Nucleus accumbens (tissue), 56 donors: Measurements from ENCODE around the gene JADE2.

ENCODE experiments used
- DNase-seq, 56 donors: peaks; one replicate each; lab custom pipeline; 2025; lab: John Stamatoyannopoulos, UW

JADE2 gene

DNA sequence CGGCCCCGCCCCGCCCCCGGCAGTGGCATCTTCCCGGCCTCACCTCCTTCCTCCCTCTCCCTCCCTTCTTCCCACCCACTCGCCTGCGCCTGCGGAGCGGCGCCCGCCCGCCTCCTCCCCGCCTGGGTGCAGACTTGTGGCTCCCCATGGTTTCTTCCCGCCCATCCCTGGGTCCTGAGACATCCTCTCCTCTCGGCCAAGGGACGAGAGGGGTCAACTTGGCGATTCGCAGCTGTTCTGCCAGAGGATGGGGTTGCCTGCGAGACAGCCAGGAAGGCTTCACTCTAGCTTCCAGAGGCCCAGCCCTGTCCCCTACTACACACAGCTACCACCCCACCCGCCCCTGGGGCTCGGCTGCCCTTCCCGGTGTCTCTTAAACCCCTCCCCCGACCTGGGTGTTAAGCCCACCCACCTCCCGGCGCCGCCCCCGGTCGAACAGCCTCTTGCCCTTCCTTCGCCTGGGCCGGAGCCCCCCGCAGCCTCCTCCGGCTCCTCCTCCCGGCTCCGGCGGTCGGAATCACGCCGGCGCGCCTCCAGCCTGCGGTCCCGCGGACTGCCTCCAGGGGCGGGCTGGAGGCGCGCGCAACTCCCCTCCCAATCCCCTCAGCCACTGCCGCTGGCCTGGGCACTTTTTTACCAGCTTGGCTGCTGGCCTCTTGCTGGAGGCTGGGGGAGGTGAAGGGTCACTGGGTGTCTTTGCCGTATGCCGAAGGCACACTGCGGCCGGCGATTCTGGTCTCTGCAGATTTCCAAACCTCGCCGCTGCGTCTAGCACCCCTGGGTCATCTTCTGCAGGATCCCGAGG, 1.9 kb downstream of the JADE2 start:
- DNase-seq = peak in 53 of 56 donors; percentile 47 to 95 (median 80)

GRCh38 chr5:134527961-134528424, 2.5 kb downstream of the JADE2 start:
- peak in 6 of 56 donors; percentile 16 to 51 (median 26) for DNase-seq

DNA sequence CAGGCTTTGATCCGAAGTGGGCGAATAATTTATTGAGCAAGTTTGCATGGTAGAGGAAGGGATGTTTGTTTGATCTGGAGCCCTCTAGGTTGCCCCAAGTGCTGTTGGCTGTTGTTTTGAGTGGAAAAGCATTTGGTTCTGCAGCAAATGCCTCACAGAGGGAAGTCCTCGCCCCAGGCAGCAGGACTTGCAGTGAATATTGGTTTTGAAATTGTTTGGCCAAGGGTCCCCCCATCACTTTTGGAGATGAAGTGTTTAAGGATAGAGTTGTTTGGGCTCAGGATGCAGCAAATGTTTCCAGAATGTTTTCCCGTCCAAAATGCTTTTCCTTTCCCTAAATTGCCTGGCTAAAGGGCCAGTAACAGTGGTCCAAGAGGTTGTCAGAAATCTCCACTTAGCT, 3.1 kb downstream of the JADE2 start:
- no peak for DNase-seq

GRCh38 chr5:134529460-134529859, 4.0 kb downstream of the JADE2 start:
- no peak for DNase-seq

- DNase-seq = peak in 30 of 56 donors; percentile 9 to 84 (median 44)
These were observed 5.0 kb downstream of the JADE2 start for GRCh38 chr5:134530301-134531077.

GRCh38 chr5:134533115-134533815, 7.8 kb downstream of the JADE2 start:
- peak in 25 of 56 donors; percentile 8 to 75 (median 36) for DNase-seq

DNA sequence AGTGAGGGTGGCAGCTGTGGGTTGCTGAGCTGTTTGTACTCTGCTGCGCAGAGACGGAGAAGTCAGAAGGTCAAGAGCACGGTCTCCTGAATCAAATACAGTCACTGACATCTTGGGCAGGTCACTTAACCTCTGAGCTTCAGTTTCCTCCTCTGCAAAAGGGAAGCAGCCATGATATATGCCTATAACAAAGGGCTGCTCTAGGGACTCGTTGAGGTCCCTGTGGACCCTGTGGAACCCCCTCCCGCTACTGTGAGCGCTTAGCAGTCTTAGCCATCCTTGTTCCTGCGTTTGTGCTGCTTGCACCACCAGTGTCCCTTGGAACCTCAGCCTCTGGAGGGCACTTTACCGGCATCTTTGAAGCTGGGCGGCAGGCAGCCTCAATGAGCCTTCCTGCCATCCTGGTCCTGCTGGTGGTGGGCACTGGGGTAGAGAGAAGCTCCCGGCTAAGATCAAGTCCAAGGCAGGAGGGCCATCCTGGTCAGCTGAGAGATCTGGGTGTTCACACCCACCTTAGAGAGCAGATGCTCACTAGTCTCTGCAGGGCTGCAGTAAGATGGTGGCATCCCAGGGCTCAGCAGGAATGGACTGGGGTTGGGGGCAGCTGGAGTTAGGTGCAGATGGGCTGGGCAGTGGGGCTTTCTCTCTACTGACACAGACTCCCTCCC, 8.7 kb downstream of the JADE2 start:
- DNase-seq = no peak

DNA sequence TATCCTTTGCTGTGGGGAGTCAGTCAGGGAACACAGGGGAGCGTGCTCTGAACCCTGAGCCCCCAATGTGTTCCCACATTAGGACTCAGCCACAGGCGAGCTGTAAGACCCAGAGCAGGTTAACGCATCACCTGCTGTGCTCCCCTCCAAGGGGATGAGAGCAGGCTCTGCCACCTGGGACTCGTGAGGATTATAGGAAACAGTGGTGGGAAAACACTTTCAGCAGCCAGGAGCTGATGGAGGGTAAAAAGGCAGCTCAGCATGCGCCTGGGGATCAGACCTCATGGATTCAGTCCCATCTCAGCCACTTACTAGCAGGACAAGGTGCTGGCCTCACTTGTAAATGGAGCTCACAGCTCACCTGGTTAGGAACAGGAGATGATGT, 9.2 kb downstream of the JADE2 start:
- DNase-seq = no peak

- no peak for DNase-seq
These were observed 11.4 kb downstream of the JADE2 start for GRCh38 chr5:134536876-134537275.

DNA sequence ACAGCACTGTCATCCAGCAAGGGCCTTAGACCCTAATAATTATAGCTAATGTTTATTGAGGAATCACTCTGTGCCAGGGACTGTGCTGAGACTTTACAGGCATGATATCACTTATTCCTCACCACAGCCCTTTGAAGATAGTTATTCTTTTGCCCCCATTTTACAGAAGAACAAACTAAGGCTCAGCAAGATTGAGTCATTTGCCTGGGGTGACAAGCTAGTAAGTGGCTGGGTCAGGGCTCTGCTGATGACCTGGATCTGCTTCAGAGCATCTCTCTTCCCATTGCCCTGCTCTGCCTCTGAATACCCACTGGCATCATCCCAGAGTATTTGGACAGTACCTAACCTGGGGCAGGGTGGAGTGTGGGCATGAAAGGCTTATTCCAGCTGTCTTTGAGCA, 11.8 kb downstream of the JADE2 start:
- DNase-seq = no peak

DNA sequence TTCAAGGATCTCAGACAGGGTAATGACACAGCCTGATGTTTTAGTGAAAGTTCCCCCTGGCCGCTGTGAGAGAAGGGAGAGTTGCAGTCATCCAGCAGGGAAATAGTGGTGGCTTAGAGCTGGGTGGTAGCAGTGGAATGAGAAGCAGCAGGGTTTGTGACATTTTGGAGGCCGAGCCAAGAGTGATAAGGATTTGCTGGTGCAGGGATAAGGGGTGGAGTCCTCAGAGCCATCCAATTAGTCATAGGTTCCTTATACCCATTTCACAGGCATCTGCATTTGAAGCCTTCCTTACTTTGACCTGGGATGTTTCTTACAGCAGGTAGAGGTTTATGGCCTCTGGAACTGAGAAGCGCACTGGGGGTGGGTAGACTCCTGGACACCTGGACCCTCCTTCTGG, 12.8 kb downstream of the JADE2 start:
- no peak for DNase-seq

DNA sequence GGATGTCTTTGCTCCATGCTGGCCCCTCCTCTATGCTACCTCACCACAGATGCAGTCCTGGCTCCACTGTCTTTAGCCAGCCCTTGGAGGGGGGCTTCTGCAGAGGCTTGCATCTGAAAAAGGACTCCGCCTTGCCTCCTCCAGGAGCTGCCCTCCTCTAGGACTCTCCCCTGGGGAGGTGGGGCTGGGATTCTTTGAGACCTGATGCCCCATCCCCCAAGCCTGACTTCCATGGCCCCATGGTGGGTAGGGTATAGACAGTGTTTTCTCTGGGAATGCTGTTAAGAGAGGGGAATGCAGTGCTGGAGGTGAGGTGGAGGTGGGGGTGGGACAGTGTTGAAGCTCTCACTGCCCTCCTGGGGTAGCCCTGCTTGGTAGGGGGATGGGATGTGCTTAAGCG, 14.3 kb downstream of the JADE2 start:
- DNase-seq = no peak

DNA sequence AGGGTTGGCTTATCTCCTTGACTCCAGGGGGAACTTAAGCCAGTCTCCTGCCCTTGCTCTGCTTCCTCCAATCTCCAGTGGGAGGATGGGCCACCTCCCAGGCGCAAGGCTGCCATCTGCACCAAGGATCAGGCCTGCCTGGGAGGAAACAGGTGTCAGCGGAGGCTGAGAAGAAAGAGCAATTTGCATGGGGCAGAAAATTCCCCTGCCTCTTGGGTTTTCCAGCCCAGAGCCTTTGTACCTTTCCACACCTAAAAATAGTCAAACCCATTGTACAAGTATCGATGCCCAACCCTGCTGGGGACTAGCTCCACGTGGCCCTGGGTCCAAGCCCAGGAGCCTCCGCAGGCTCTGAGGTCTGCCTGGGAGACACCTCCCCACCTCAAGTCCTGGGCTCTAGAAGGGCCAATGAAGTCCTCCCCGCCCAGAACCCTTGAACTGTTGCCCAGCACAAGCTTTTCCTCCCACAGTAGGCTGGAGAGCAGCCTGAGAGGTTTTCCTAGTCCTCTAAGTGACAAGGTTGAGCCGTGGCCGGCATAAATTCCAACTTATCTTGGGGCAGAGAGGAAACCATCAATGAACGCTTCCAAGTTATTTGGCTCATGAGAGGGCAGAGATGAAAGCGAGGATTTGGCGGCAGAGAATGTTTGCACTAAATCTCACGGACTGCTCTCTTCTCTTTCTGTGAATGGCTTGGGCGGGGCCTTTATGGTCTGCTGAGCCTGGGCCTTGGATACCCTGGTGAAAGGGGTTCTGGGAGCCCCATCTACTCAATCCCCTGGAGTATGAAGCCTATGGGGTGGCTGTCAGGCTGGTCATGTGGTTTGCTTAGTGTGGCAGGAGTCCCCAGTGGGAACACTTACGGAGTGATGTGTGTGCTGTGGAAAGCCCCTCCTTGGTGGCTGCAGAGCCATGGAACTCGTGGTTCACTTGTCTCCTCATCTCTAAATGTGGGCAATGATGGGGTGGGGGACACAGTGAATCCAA, 15.6 kb downstream of the JADE2 start:
- DNase-seq = no peak

- peak in 1 of 56 donors; percentile 12 for DNase-seq
These were observed 16.4 kb downstream of the JADE2 start for GRCh38 chr5:134541736-134542376.

GRCh38 chr5:134543820-134544614, 18.5 kb downstream of the JADE2 start:
- DNase-seq = no peak

GRCh38 chr5:134545070-134545868, 19.8 kb downstream of the JADE2 start:
- DNase-seq = peak in 1 of 56 donors; percentile 10

DNA sequence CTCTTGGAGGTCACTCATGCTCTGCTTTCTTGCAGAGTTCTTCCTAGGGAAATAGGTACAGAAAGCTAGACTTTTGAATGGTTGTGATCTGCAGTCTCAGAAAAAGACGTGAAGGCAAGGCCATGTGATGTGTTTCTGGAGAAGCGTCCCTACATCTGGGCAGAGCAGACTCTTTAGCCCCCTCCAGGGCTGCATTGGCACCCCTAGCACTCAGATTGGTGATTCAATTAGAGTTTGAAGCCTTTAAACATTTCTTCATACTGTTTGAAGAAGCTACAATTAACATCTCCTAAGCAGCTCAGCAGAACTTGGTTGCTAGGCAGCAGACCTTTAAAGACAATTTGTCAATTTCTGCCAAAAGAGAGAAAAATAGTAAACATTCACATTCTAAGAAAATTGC, 21.6 kb downstream of the JADE2 start:
- no peak for DNase-seq
